HT1080 (cell line): ENCODE data around the gene FAM120B. TPM values are rescaled to one million over a fixed set of nuclear protein-coding genes. Genes with fewer than 3 reads are reported as not detected.

ENCODE experiments used
- DNase-seq: peaks from one replicate; pipeline ENCODE4 v3.0.0-alpha.2; 2015; ENCODE audit warnings: low read depth
- total RNA-seq: library from RNA; depleted of rRNA; stranded (reverse); fragments of >200 nt; shearing (Covaris generic); gene quantifications from 2 replicates; pipeline ENCODE4 v1.2.3, GENCODE V29; 2014

FAM120B gene
- total RNA-seq, 1 experiment from 2014 or later: 15.4 TPM

- no peak for DNase-seq
Measured at GRCh38 chr6:170286246-170286933, 20.2 kb upstream of the FAM120B start.

GRCh38 chr6:170286934-170287265 lies 19.7 kb upstream of the FAM120B start:
- DNase-seq: no peak

DNA sequence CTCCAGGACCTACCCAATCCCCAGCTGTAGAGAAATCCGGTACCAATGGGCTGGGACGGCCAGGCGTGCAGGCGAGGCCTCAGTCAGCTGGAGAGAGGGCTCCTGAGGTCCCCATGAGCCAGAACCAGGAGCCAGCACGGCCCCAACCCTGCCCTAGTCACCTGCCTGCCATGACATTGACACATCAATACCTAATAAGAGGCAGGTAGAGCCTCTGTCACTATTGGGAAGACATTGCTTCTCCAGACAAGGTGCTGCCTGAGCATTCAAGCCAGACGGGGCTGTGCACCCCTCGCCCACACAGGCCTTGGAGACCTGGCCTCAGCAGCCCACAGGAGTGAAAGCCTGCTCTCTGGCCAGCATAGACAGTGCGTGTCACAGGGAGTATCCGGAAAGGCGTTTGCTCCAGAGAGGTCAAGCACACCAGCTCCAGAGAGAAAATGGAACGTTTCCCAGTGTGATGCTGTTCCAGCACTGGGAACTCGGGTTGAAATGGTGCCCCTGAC lies 19.1 kb upstream of the FAM120B start:
- no peak for DNase-seq

DNA sequence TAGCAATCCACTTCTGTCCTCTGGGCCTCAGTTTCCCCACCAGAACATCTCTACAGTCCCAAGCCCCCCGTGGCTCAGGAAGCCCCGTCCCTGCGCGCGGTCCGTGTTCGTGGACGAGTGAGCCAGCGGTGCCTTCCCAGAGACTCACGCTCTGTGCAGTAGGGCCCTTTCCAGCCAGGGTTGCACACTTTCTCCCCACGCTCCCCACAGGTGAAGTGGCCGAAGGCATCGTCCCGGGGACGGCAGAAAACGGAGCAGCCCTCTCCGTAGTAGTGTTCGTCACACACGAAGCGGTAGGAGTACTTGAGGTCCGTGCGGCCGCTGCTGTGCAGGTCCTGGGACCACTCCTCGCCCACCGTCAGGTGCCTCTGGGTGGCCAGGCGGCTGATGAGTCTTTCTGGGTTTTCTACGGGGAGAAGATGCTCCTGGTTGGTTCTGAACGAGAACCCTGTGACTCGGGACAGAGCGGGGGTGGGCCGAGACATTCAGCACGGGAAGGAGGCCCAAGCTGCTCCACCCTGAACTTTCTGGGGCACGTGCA lies 18.4 kb upstream of the FAM120B start:
- no peak for DNase-seq

GRCh38 chr6:170288852-170289179 lies 17.7 kb upstream of the FAM120B start:
- no peak for DNase-seq

DNA sequence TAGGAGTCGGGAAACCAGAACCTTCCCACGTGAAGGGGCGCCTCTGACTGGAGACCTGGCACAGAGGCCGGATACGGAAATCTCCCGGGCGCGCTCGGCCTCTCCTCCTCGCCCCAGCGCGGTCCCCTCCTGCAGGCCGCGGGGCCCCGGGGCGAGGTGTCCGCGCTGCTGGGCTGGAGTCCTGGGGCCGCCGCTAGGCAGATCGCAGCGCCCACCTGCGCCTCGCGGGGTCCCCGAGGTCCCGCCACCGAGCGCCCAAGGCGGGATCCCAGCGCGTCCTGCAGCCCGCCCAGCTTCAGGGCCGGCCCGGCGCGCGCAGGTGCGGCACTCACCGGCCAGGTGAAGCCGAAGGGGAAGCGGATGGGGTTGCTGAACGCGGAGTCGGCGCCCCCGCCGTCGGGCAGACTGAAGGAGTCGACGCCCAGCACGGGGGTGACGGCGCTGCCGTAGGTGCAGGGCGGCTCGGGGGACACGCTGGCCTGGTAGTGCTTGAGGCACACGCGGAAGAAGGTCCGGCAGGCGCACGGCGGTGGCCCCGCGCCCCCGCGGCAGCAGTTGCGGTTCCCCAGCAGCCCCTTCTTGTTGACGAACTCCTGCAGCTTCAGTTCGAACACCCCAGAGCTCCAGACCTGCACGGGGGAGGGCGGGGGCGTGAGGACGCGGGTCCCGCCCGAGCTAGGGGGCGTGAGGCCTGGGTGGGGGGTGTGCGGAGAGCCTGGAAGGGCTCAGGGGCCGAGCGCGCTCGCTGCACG lies 17.2 kb upstream of the FAM120B start:
- no peak for DNase-seq

- DNase-seq: no peak
Measured at GRCh38 chr6:170289951-170290295, 16.6 kb upstream of the FAM120B start.

DNA sequence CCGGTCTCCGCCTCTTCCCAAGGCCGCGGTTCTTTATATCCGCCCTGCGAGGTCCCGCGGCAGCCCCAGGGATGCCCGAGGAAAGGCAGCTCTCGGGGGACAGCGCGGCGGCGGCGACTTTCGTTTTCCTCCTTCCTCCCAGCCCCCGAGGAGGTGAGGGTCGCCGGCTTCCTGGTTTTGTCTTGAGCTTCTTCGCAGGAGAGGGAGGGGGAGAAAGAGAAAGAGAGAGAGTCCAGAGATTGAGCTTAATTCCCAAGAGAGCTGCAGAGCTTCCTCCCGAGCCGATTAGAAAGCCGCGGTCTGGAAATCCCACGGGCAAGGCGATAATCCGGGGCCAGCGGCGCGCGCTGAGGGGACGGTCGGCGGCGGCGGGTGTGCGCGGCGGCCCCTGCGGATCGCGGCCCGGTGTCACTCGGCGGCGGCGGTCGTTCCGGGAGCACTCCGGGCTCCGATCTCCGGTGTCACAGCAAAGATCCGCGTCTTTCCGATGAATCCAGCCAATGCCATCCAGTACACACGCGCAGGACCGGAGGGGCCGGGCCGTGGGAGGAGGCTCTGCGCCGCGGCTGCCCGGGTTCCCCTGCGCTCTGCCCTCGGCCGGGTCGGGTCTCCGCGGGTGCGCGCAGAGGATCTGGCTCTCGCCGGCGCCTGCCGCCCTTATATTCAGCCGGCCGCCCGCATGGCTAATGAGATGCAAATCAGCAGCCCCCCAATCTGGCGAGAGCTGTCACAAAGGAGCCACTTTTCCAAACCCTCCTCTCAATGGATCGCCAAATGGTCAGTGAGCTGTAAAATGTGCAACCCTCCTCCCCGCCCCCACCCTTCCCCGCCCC lies 16.0 kb upstream of the FAM120B start, which contains the start of gene DLL1:
TSS of gene DLL1 (minus strand) at position 783 of the 833 bp plus-strand sequence. CDS start 939 bp downstream, outside the sequence.
- DNase-seq: peak; percentile 24

DNA sequence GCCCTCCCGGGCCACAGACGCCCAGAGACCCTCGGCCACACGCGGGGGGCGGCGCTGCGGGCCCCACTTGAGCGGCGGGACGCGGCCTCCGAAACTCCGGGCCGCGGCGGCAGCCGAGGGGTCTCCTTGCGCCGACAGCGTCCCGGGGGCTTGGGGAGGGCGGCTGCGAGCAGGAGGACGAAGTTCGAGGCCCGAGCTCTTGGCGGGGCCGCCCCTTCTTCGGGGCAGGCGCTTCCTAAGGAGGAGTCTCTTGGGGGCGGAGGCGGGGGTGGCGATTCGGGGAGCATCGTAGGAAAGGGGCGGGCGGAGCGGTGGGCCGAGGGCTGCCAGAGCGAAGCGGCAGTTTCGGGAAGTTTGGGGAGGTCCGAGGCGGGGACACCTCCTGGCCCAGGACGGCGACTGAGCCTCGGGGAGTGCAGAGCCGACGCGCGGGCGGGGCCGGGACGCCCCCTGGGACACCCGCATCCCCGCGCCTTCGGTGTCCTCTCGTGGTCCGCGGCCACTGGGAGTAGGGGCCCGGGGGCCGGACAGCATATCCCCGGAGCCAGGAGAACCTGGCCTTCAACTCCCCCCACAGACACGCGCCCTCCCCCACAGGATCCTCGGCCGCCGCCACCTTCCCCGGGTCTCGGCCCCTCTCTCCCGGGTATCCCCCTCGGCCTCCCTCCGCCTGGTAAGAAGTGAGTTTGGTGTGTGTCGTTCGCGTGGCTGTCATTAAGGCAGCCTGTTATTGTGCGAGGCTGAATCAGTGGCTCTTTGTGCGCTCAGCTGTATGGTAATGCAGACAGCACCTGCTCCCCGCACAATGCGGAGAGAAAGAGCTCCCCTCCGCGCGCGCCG lies 15.1 kb upstream of the FAM120B start:
- DNase-seq: no peak

GRCh38 chr6:170292111-170292406 lies 14.5 kb upstream of the FAM120B start:
- no peak for DNase-seq

DNA sequence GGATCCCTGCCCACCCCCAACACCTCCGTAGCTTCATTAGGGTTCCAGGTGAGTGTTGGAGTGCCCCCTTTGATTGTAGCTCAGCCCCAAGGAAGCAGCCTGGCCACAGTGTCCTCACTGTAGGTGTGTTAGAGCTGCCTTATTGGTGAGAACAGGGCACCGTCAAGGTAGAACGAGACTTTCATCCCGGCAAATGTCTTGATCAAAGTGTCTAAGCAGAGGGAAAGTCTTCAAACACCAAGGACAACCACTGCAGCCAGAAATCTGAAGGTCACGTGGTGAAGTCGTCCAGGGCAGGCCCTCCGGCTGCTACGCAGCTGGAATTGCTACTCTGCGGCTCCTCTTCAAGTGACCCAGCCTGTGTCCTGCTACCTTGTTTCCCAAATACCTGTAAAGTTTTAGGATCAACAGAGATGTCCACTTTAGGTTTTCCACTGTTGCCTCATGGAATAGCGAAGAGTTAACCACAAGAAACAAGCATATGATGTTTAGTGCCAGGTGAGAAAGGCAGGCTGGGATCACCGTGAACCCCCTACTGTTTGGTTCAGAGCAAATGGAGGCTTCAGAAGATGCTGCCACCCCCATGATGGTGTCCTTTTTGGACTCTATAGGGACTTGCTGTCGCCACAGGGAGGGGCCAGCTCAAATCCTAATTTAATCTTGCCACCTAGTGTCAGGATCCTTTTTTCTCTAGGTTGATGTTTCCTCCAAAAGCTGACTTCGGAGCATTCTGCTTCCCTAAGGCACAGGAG lies 14.0 kb upstream of the FAM120B start:
- no peak for DNase-seq

- DNase-seq: no peak
Measured at GRCh38 chr6:170293341-170294231, 13.0 kb upstream of the FAM120B start.

- DNase-seq: no peak
Measured at GRCh38 chr6:170294298-170294730, 12.2 kb upstream of the FAM120B start.

- DNase-seq: no peak
Measured at GRCh38 chr6:170294813-170295509, 11.6 kb upstream of the FAM120B start.

- DNase-seq: no peak
Measured at GRCh38 chr6:170295510-170296422, 10.8 kb upstream of the FAM120B start.

- no peak for DNase-seq
Measured at GRCh38 chr6:170296423-170296745, 10.2 kb upstream of the FAM120B start.

DNA sequence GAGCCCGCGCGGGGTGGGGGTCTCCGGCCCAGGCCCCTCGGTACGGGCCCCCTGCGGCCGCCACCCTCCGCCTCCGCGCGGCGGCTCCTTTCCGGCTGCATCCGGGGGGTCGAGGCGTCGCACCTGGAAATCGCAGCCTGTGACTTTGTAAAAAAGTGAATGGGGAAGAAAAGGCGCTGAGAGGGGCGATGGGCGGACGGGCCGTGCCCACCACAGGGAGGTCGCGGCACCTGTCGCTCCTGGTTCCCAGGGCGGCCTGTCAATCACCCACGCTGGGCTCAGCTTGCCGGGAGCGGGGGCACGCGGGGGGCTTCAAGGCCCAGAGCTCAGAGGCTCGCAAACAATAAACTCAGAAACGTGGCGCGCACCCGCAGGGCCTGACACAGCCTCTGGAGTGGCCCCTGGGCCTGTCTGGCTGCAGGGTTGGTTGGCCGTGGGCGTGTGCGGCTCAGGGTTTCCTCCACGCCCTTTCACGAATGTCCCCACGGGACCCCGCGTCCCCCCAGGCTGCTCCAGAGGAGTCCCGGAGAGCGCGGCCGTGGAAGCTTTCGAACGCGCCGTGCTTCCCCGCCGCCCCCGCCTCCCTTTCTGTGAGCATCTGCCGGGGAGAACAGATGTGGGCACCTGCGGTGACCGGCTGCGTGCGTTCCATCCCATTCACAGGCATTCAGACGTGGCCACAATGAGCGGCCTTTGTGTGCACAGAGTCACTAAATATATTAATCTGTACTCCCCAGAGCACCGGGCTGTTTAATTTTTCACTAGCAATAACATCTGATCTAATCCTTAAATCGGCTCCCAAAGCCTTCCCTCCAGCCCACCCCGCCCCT lies 9.6 kb upstream of the FAM120B start:
- no peak for DNase-seq
